K562 (cell line): Measurements from ENCODE around the gene JMJD1C.

ENCODE experiments used
- GABPA ChIP-seq: fragments of 200-800 bp; sonication (Bioruptor generic); conservative IDR thresholded peaks from 2 replicates; pipeline ENCODE4 v1.6.1; 2016; ENCODE audit warnings: low read depth, missing genetic modification characterization, missing compliant biosample characterization
- HEY1 ChIP-seq: fragments of 250-450 bp; sonication (Bioruptor Pico); IDR thresholded peaks from 2 replicates; pipeline ENCODE4 v1.5.0; 2020; ENCODE audit warnings: mild to moderate bottlenecking, moderate library complexity, borderline replicate concordance
- MAZ ChIP-seq, 2 experiments: fragments of 450-650 bp in 1 of 2; sonication (generic) in 1 of 2; formaldehyde crosslinking; IDR thresholded peaks in 1 of 2; conservative IDR thresholded peaks in 1 of 2; 2 replicates each; pipeline versions ENCODE4 v1.4.0 to v1.5.0; 2020; ENCODE audit warnings: mild to moderate bottlenecking in 1 of 2, missing genetic modification reagents in 1 of 2
- NFYB ChIP-seq: IDR thresholded peaks from 2 replicates; pipeline ENCODE4 v1.6.1; 2011; ENCODE audit warnings: mild to moderate bottlenecking, moderate library complexity; ENCODE audit not compliant: insufficient read length; ENCODE audit errors: extremely low read depth
- POLR2H ChIP-seq: IDR thresholded peaks from 2 replicates; pipeline ENCODE4 v1.6.1; 2016; ENCODE audit warnings: missing genetic modification characterization, low read depth, mild to moderate bottlenecking, control low read depth, missing compliant biosample characterization, moderate library complexity
- SIX5 ChIP-seq, 2 experiments: IDR thresholded peaks; 2 replicates each; pipeline ENCODE4 v1.6.1; 2011; ENCODE audit warnings: low read length in 2 of 2, borderline replicate concordance in 1 of 2, low read depth in 1 of 2, mild to moderate bottlenecking in 1 of 2, moderate library complexity in 1 of 2; ENCODE audit not compliant: insufficient read depth in 1 of 2
- WHSC1 ChIP-seq: IDR thresholded peaks from one replicate; pipeline ENCODE4 v1.6.1; 2012; ENCODE audit warnings: low read length, control low read depth, inconsistent platforms
- TF ChIP-seq, protein P1 (sequence below): IDR thresholded peaks from 2 replicates; pipeline ENCODE4 v1.6.1; 2016; ENCODE audit warnings: missing genetic modification characterization, missing compliant biosample characterization
- TF ChIP-seq, protein P2 (sequence below), 3 experiments: IDR thresholded peaks in 2 of 3; conservative IDR thresholded peaks in 1 of 3; 2 replicates each; pipeline ENCODE4 v1.5.1; 2011 to 2012; ENCODE audit warnings: low read length in 3 of 3, mild to moderate bottlenecking in 3 of 3, control low read depth in 2 of 3, improper control_type of control experiment in 1 of 3, inconsistent platforms in 1 of 3, low read depth in 1 of 3, mixed read lengths in 1 of 3, moderate library complexity in 1 of 3; ENCODE audit not compliant: insufficient read depth in 2 of 3

DNA sequence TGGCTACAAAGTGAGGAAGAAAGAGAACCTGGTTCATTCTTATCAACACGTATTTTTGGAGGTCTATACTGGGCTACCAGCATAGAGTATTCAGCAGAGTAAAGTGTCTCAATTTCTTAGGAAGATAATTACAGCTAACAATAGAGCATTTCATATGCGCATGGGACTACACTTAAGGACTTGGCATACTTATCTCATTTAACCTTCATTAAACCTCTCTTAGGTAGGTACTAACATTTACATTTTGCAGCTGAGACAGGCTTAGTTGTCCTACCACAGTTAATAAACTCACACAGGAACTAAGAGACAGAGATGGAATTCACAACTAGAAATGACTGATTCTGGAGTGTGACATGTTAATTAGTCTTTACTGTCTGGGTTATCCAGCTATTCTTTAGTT is 266.1 kb downstream of the JMJD1C start:
- TF ChIP-seq POLR2H (no peak), WHSC1 (no peak), MAZ (CRISPR knock-in tag; conservative IDR thresholded peaks at IDR 0.05 in 1 of 2, IDR thresholded peaks at IDR 0.05 in 1 of 2) (no peak), HEY1 (CRISPR knock-in tag) (no peak), SIX5 (IDR thresholded peaks at IDR 0.05; ENCODE audit: borderline replicate concordance in 1 of 2, insufficient read depth in 1 of 2, low read depth in 1 of 2, low read length in 2 of 2) (no peak), NFYB (no peak), GABPA (no peak)
- TF ChIP-seq, protein P1, sequence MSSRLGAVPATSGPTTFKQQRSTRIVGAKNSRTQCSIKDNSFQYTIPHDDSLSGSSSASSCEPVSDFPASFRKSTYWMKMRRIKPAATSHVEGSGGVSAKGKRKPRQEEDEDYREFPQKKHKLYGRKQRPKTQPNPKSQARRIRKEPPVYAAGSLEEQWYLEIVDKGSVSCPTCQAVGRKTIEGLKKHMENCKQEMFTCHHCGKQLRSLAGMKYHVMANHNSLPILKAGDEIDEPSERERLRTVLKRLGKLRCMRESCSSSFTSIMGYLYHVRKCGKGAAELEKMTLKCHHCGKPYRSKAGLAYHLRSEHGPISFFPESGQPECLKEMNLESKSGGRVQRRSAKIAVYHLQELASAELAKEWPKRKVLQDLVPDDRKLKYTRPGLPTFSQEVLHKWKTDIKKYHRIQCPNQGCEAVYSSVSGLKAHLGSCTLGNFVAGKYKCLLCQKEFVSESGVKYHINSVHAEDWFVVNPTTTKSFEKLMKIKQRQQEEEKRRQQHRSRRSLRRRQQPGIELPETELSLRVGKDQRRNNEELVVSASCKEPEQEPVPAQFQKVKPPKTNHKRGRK (tag): no peak
- TF ChIP-seq, protein P2, sequence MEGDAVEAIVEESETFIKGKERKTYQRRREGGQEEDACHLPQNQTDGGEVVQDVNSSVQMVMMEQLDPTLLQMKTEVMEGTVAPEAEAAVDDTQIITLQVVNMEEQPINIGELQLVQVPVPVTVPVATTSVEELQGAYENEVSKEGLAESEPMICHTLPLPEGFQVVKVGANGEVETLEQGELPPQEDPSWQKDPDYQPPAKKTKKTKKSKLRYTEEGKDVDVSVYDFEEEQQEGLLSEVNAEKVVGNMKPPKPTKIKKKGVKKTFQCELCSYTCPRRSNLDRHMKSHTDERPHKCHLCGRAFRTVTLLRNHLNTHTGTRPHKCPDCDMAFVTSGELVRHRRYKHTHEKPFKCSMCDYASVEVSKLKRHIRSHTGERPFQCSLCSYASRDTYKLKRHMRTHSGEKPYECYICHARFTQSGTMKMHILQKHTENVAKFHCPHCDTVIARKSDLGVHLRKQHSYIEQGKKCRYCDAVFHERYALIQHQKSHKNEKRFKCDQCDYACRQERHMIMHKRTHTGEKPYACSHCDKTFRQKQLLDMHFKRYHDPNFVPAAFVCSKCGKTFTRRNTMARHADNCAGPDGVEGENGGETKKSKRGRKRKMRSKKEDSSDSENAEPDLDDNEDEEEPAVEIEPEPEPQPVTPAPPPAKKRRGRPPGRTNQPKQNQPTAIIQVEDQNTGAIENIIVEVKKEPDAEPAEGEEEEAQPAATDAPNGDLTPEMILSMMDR (IDR thresholded peaks at IDR 0.05 in 2 of 3, conservative IDR thresholded peaks at IDR 0.05 in 1 of 3; ENCODE audit: insufficient read depth in 2 of 3, low read depth in 1 of 3, low read length in 3 of 3): no peak
